ENCODE results near the gene PCP2.

DNA sequence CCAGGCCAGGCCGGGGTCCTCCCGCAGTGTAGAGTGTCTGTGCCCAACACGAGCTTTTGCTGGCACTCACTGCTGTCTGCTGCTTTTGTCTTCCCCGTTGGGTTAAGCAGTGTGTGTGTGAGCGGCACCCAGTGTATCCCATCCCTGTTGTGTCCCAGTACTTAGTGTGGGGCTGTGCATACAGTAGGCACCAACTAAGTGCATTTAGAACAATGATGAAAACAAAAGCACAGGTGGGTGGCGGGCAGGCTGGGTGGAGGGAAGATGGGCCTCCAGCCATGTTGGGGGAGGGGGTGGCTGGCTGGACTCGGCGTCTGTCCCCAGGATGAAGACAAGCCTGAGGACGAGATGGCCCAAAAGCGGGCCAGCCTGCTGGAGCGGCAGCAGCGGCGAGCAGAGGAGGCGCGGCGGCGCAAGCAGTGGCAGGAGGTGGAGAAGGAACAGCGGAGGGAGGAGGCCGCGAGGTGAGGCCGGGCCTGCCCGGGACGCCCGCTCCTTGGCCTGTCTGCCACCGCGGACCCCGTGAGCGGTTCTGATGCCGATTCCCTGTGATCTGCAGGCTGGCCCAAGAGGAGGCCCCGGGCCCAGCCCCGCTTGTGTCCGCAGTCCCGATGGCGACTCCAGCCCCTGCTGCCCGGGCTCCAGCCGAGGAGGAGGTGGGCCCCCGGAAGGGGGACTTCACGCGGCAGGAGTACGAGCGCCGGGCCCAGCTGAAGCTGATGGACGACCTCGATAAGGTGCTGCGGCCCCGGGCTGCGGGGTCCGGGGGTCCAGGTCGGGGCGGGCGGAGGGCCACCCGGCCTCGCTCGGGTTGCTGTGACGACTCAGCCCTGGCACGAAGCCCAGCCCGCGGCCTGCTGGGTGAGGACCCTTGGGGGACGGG, 18.4 kb downstream of the PCP2 start:
- no peak for TF ChIP-seq TBP (IDR thresholded peaks at IDR 0.05; ENCODE audit: low read depth, low read length)
- TF ChIP-seq EP300 (IDR thresholded peaks at IDR 0.05; ENCODE audit: borderline replicate concordance in 1 of 2, low read depth in 2 of 2, low read length in 2 of 2), result no peak
- no peak for TF ChIP-seq SIN3A (conservative IDR thresholded peaks at IDR 0.05 in 1 of 2, IDR thresholded peaks at IDR 0.05 in 1 of 2; ENCODE audit: low read depth in 1 of 2, low read length in 2 of 2)
- TF ChIP-seq TAF1 (IDR thresholded peaks at IDR 0.05; ENCODE audit: low read depth, low read length), result no peak
- TF ChIP-seq BACH1 (IDR thresholded peaks at IDR 0.05; ENCODE audit: low read length), result no peak
- no peak for TF ChIP-seq RAD21 (IDR thresholded peaks at IDR 0.05 in 1 of 2, conservative IDR thresholded peaks at IDR 0.05 in 1 of 2; ENCODE audit: low read depth in 2 of 2, low read length in 2 of 2)
- no peak for TF ChIP-seq POLR2A (IDR thresholded peaks at IDR 0.05; ENCODE audit: control extremely low read depth in 1 of 2, low read depth in 2 of 2, low read length in 2 of 2)
- TF ChIP-seq TCF12 (IDR thresholded peaks at IDR 0.05; ENCODE audit: low read depth, low read length), result no peak
